H9 (cell line): Measurements from ENCODE around the gene RARA. TPM values are rescaled to one million over a fixed set of nuclear protein-coding genes. Genes with fewer than 3 reads are reported as not detected.

Experiments used
- DNase-seq: peaks from one replicate; pipeline ENCODE4 v3.0.0-alpha.2; 2017
- H2AFZ ChIP-seq: one replicate; pipeline ENCODE4 v1.6.1; 2013; ENCODE audit warnings: mild to moderate bottlenecking, low read length, control low read depth, moderate library complexity
- H2AK5ac ChIP-seq: 2 replicates; pipeline ENCODE4 v1.6.1; 2013; ENCODE audit warnings: low read length, control low read depth, mixed read lengths; ENCODE audit not compliant: insufficient read length
- H2BK120ac ChIP-seq: one replicate; pipeline ENCODE4 v1.6.1; 2013; ENCODE audit warnings: low read depth, mild to moderate bottlenecking, low read length, control low read depth, inconsistent platforms; ENCODE audit not compliant: poor library complexity, severe bottlenecking
- H2BK12ac ChIP-seq: 2 replicates; pipeline ENCODE4 v1.6.1; 2013; ENCODE audit warnings: low read length, control low read depth, mixed read lengths, low read depth; ENCODE audit not compliant: insufficient read length
- H2BK15ac ChIP-seq: 2 replicates; pipeline ENCODE4 v1.6.1; 2013; ENCODE audit warnings: low read depth, low read length, control low read depth
- H2BK20ac ChIP-seq: one replicate; pipeline ENCODE4 v1.6.1; 2013; ENCODE audit warnings: low read depth, mild to moderate bottlenecking, low read length, control low read depth, inconsistent platforms; ENCODE audit not compliant: poor library complexity, severe bottlenecking
- H2BK5ac ChIP-seq: 2 replicates; pipeline ENCODE4 v1.6.1; 2013; ENCODE audit warnings: low read length, control low read depth, mixed read lengths; ENCODE audit not compliant: insufficient read length
- H3K14ac ChIP-seq: 2 replicates; pipeline ENCODE4 v1.6.1; 2013; ENCODE audit warnings: low read length, control low read depth; ENCODE audit not compliant: insufficient read depth
- H3K18ac ChIP-seq: 2 replicates; pipeline ENCODE4 v1.6.1; 2013; ENCODE audit warnings: low read depth, mild to moderate bottlenecking, mixed read lengths, low read length, control low read depth; ENCODE audit not compliant: insufficient read length
- H3K23ac ChIP-seq: 2 replicates; pipeline ENCODE4 v1.6.1; 2013; ENCODE audit warnings: low read length, control low read depth, mixed read lengths, low read depth; ENCODE audit not compliant: insufficient read length
- H3K23me2 ChIP-seq: 2 replicates; pipeline ENCODE4 v1.6.1; 2013; ENCODE audit warnings: low read depth, mild to moderate bottlenecking, mixed read lengths, low read length, control low read depth; ENCODE audit not compliant: insufficient read length, poor library complexity, severe bottlenecking
- H3K27ac ChIP-seq: 2 replicates; pipeline ENCODE4 v1.5.1; 2013; ENCODE audit warnings: low read length, control low read depth, mixed read lengths, low read depth; ENCODE audit not compliant: insufficient read length
- H3K27me3 ChIP-seq: 2 replicates; pipeline ENCODE4 v1.6.1; 2013; ENCODE audit warnings: low read length, control low read depth, inconsistent platforms; ENCODE audit not compliant: insufficient read depth
- H3K4ac ChIP-seq: 2 replicates; pipeline ENCODE4 v1.6.1; 2013; ENCODE audit warnings: low read depth, mild to moderate bottlenecking, control low read depth, inconsistent platforms, low read length, moderate library complexity
- H3K4me1 ChIP-seq: 2 replicates; pipeline ENCODE4 v1.6.1; 2013; ENCODE audit warnings: low read length, control low read depth, inconsistent platforms; ENCODE audit not compliant: insufficient read depth
- H3K4me2 ChIP-seq: 2 replicates; pipeline ENCODE4 v1.6.1; 2013; ENCODE audit warnings: low read length, control low read depth, mixed read lengths; ENCODE audit not compliant: insufficient read length, insufficient read depth
- H3K56ac ChIP-seq: 2 replicates; pipeline ENCODE4 v1.6.1; 2013; ENCODE audit warnings: low read depth, mild to moderate bottlenecking, mixed read lengths, low read length, control low read depth; ENCODE audit not compliant: insufficient read length
- H3K79me1 ChIP-seq: 2 replicates; pipeline ENCODE4 v1.6.1; 2013; ENCODE audit warnings: low read depth, mild to moderate bottlenecking, moderate library complexity, low read length, control low read depth, inconsistent platforms; ENCODE audit not compliant: insufficient read depth, poor library complexity, severe bottlenecking
- H3K79me2 ChIP-seq: 2 replicates; pipeline ENCODE4 v1.6.1; 2013; ENCODE audit warnings: low read length, control low read depth, inconsistent platforms; ENCODE audit not compliant: insufficient read depth
- H3K9ac ChIP-seq: 2 replicates; pipeline ENCODE4 v1.6.1; 2013; ENCODE audit warnings: low read length, control low read depth, mixed read lengths; ENCODE audit not compliant: insufficient read length; ENCODE audit errors: extremely low read depth
- H3K9me3 ChIP-seq: one replicate; pipeline ENCODE4 v1.6.1; 2013; ENCODE audit warnings: low read depth, low read length, inconsistent platforms; ENCODE audit not compliant: control insufficient read depth
- H3T11ph ChIP-seq: one replicate; pipeline ENCODE4 v1.6.1; 2013; ENCODE audit warnings: mild to moderate bottlenecking, low read length, control low read depth, inconsistent platforms
- H4K20me1 ChIP-seq: one replicate; pipeline ENCODE4 v1.6.1; 2013; ENCODE audit not compliant: control insufficient read depth, insufficient read length, insufficient read depth
- H4K5ac ChIP-seq: 2 replicates; pipeline ENCODE4 v1.6.1; 2013; ENCODE audit warnings: low read depth, mild to moderate bottlenecking, mixed read lengths, low read length, control low read depth; ENCODE audit not compliant: insufficient read length
- H4K8ac ChIP-seq: replicated peaks from 2 replicates; pipeline ENCODE4 v1.6.1; 2013; ENCODE audit warnings: low read length, control low read depth, mixed read lengths, low read depth; ENCODE audit not compliant: insufficient read length
- H4K91ac ChIP-seq: 2 replicates; pipeline ENCODE4 v1.6.1; 2013; ENCODE audit warnings: low read depth, mild to moderate bottlenecking, moderate library complexity, mixed read lengths, low read length, control low read depth; ENCODE audit not compliant: insufficient read length
- H3K27ac Mint-ChIP-seq, 3 experiments: 2 replicates in 2 of 3; 3 replicates in 1 of 3; pipeline ENCODE4 v1.8.0; 2020 to 2021; ENCODE audit warnings: mixed read lengths in 3 of 3, mild to moderate bottlenecking in 1 of 3, moderate library complexity in 1 of 3
- H3K27me3 Mint-ChIP-seq: 2 replicates; pipeline ENCODE4 v1.8.0; 2021; ENCODE audit warnings: low read depth, mild to moderate bottlenecking, moderate library complexity, mixed read lengths
- H3K36me3 Mint-ChIP-seq, 3 experiments: 2 replicates in 2 of 3; 3 replicates in 1 of 3; pipeline ENCODE4 v1.8.0; 2020 to 2021; ENCODE audit warnings: low read depth in 3 of 3, mixed read lengths in 3 of 3; ENCODE audit not compliant: insufficient read depth in 1 of 3
- H3K4me1 Mint-ChIP-seq, 2 experiments: 2 replicates each; pipeline ENCODE4 v1.8.0; 2020; ENCODE audit warnings: mixed read lengths in 2 of 2
- H3K4me3 Mint-ChIP-seq, 2 experiments: 2 replicates in 1 of 2; 3 replicates in 1 of 2; pipeline ENCODE4 v1.8.0; 2020 to 2021; ENCODE audit warnings: mild to moderate bottlenecking in 2 of 2, mixed read lengths in 2 of 2, moderate library complexity in 1 of 2
- H3K9me3 Mint-ChIP-seq, 2 experiments: 2 replicates in 1 of 2; 3 replicates in 1 of 2; pipeline ENCODE4 v1.8.0; 2020; ENCODE audit warnings: mild to moderate bottlenecking in 2 of 2, mixed read lengths in 2 of 2, moderate library complexity in 1 of 2
- CTCF ChIP-seq: fragments of 200-600 bp; sonication (generic); conservative IDR thresholded peaks from 3 replicates; pipeline ENCODE4 v1.8.0; 2021; ENCODE audit warnings: antibody characterized with exemption, mild to moderate bottlenecking
- WGBS: extraction: QIAGEN DNeasy Blood & Tissue Kit; methylation state at CpG from one replicate; pipeline ENCODE4 v1.1.7; 2013; ENCODE audit warnings: missing lambda C conversion rate, low lambda C conversion rate, mixed read lengths; ENCODE audit not compliant: insufficient read length; ENCODE audit errors: extremely low coverage; 5-methylcytosine and 5-hydroxymethylcytosine counted together
- total RNA-seq: library from RNA; stranded (reverse); gene quantifications from 2 replicates; pipeline ENCODE4 v1.2.1, GENCODE V29; 2021

The RARA gene
- total RNA-seq, 1 experiment from 2014 or later = 17.6 TPM

DNA sequence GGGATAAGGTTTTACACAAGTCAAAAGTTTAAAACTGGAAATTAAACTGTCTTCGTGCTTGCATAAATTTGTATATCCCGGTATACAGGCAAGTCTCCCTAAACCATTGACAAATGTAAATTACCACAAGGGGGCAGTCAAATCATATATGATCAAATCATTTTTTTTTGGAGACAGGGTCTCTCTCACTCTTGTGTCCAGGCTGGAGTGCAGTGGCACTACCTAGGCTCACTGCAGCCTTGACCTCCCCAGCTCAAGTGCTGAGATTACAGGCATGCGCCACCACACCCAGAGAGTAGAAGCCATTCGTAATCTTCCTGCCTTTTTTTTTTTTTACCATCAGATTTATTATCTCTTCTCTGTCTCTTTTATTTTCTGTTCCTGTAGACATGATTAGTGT lies 90.2 kb downstream of the RARA start:
- Histone ChIP-seq H4K20me1 (no peaks in the 10 kb centered on the region), H3K23ac (no peak overlapping the region), H3K4me1 (no peaks in the 10 kb centered on the region), H3K4ac (no peak overlapping the region), H3K14ac (no peak overlapping the region), H2BK120ac (no peak overlapping the region), H3T11ph (no peak overlapping the region), H3K27me3 (no peaks in the 10 kb centered on the region), H3K23me2 (no peaks in the 10 kb centered on the region), H2AK5ac (no peak overlapping the region), H2BK12ac (no peak overlapping the region), H4K5ac (no peak overlapping the region), H2BK5ac (no peak overlapping the region), H2BK15ac (no peak overlapping the region), H4K91ac (no peak overlapping the region), H3K18ac (no peak overlapping the region), H3K56ac (no peak overlapping the region), H3K9ac (no peak overlapping the region), H3K27ac (no peak overlapping the region), H2BK20ac (no peak overlapping the region), H3K79me1 (no peaks in the 10 kb centered on the region), H3K79me2 (no peaks in the 10 kb centered on the region), H3K4me2 (no peak overlapping the region), H2AFZ (no peak overlapping the region), H3K9me3 (no peaks in the 10 kb centered on the region), H4K8ac (no peak overlapping the region)
- peak; percentile 65 for TF ChIP-seq CTCF
- Mint-ChIP-seq H3K36me3 (peaks cover 57 to 96% (median 95%) of the 10 kb centered on the region in 3 experiments; a peak in 6 of 7 replicates), H3K4me1 (no peaks in the 10 kb centered on the region), H3K27me3 (no peaks in the 10 kb centered on the region), H3K4me3 (no peak overlapping the region), H3K9me3 (no peaks in the 10 kb centered on the region), H3K27ac (peak overlapping the region in 1 of 3 experiments; percentile 24; a peak in 1 of 7 replicates)
- WGBS = no CpG with 5 or more reads among the region's 4 CpGs
- DNase-seq = no peak
